ENCODE results near the gene GRM8.

GRCh38 chr7:126931581-126931980 lies 321.2 kb downstream of the GRM8 start:
- TF ChIP-seq REST (IDR thresholded peaks at IDR 0.05; ENCODE audit: insufficient read depth in 1 of 2, low read depth in 2 of 2, low read length in 2 of 2) (no peak), POLR2AphosphoS5 (IDR thresholded peaks at IDR 0.05; ENCODE audit: low read depth, low read length) (no peak), TAF1 (IDR thresholded peaks at IDR 0.05; ENCODE audit: borderline replicate concordance, insufficient read depth, low read length) (no peak), SIN3A (IDR thresholded peaks at IDR 0.05; ENCODE audit: borderline replicate concordance, insufficient read depth, low read length) (no peak)

Data from PFSK-1 (cell line).